CD4-positive, alpha-beta T cell treated with Interleukin-1 beta for 1 hour (primary cell): ENCODE measurements around the gene KPNA6.
A peak's percentile ranks its signal among the peaks of the same experiment; 100 is the strongest.

Experiments
- DNase-seq, 2 donors: peaks; one replicate each; pipeline ENCODE4 v3.0.0-alpha.2; 2020 to 2022

KPNA6 gene

GRCh38 chr1:32221581-32221979 is 113.7 kb downstream of the KPNA6 start:
- DNase-seq = no peak

- DNase-seq = peak; percentile 92
Measured at GRCh38 chr1:32221980-32222755, 114.3 kb downstream of the KPNA6 start, which contains the start of the genes EIF3I and TMEM234. Gene EIF3I, plus strand, starts transcription at chr1:32222407. Its CDS starts 35 bp downstream, at chr1:32222442. Gene TMEM234, minus strand, starts transcription at chr1:32222353. Its CDS starts 31 bp downstream, at chr1:32222322.

- no peak for DNase-seq
Measured at GRCh38 chr1:32223683-32224082, 115.8 kb downstream of the KPNA6 start.

GRCh38 chr1:32224285-32224684 is 116.4 kb downstream of the KPNA6 start:
- DNase-seq = no peak
